Measurements from ENCODE around the gene SNX8. TPM values are rescaled to one million over a fixed set of nuclear protein-coding genes. Genes with fewer than 3 reads are reported as not detected.

Gene SNX8
- total and polyA plus RNA-seq, 2 of the 8 experiments (the other 6 are each of a cell fraction or from before 2014, with no cell fraction given) = 46.2 to 70.8 TPM

GRCh38 chr7:2227699-2228098, 86.5 kb downstream of the SNX8 start (continued):
- no peak for TF ChIP-seq CHD7 (IDR thresholded peaks at IDR 0.05; ENCODE audit: insufficient replicate concordance, low read length)
- no peak for TF ChIP-seq GTF2F1 (IDR thresholded peaks at IDR 0.05; ENCODE audit: borderline replicate concordance, low read depth, low read length)
